ENCODE measurements around the gene SPDYA. TPM values are rescaled to one million over a fixed set of nuclear protein-coding genes. Genes with fewer than 3 reads are reported as not detected.

SPDYA gene
- total RNA-seq: not detected in 2 replicates

DNA sequence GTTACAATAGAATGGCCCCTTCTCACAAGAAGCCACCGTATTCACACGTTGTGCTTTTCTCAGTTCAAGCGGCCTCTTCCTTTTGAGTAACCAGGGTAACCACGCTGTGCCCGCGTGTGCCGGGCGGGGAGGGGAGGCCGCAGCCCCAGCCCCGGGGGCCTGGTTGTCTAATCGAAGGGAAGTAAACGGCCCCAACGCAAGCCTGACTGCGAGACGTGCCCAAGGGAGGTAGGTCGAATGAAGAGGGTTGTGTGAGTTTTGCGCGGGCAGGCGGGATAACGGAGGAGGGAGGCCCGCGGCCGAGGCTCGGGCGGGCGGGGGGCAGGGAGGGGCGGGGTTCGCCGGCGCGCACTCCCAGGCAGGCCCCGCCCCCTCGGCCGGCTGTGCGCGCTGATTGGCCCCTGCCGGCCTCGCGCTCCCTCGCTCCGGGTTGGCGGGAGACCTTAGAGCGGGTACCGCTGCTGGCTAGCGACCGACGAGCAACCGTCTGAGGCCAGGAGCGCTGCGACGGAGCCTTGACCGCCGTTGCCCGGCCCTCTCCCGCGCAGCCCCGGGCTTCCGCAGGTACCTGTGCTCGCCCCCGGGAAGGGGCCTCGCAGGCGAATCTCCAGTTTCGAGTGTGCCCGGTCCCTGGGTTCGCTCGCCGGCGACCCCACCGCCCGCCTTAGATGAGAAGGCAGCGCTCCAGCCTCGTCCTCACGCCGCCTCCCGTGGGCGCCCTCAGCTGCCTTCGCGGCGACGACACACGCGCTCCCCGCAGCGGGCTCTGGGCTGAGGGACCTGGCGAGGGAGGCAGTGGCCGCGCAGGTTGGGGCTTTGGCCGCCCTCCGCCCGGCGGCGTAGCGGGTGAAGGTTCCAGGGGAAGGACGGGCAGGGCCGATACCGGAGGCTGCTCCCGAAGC lies at the start of gene SPDYA:
Gene SPDYA (plus strand): TSS at position 451 of the 902 bp plus-strand sequence. CDS start 5,181 bp downstream, outside the sequence.

DNA sequence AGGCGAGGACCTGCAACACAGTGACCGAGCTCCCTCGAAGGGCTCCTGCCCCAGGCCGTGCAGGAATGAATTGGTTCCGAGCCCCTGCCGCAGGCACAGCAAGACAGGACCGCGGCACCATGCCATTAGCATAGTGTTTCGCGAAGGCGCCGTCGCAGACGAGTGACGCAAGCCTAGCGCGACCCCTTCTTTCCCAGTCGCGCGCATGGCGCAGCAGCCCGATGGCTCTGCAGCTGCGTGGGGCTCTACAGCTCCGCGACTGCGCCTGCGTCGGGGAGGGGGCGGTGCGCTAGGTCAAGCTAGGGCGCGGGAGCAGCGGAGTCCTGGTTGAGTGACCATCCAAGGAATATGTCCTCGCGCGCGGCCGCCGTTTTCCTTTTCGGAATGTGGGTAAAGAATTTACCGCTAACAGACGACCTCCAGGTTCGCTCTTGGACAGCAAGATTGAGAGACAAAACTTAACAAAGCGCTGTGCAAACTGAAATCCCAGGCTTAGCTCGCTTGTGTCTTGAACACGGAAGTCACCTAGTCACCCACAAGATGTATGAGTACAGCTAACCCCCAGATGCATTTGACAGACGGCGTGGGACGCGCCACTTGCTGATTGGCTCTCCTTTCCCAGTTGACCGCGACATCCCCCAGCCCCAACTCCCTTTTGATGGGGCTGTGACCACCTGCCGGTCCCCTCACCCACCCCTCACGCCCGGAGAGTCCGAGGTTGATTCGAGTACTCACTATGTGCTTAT lies 59.7 kb downstream of the SPDYA start, which contains the start of gene TRMT61B:
Gene TRMT61B (minus strand): TSS at position 164 of the 746 bp plus-strand sequence. CDS start 32 bp downstream, at position 132.

DNA sequence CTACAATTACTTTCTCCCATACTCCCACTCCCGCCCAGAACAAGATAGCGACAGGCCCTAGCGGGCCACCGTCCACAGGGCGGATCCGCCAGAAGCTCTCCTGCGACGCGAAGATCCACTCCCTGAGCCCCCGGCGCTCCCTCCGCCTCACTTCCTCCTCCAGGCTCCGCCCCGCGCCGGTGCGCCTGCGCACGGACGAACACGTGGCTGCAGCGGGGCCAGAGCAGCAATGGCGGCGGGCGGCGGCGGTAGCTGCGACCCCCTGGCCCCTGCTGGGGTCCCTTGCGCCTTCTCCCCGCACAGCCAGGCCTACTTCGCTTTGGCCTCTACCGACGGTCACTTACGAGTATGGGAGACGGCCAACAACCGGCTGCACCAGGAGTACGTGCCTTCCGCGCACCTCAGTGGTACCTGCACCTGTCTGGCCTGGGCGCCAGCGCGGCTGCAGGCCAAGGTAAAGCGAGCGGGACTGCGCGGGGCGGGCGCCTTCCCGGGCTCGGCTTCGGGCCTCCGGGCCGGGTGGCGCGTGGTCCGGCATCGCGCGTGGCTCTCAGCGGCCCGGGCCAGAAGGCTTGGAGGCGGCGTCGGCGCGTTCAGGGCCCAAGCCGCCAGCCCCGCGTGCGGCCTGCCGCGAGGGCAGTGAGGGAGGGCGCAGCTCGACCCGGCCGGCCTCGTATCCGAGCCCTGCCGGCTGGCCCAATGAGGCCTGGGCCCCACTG lies 84.0 kb downstream of the SPDYA start, which contains the start of gene WDR43:
Gene WDR43 (plus strand): TSS at position 198 of the 719 bp plus-strand sequence. CDS start 32 bp downstream, at position 230.

Other genes starting within 250 kb of the SPDYA start
- 79.5 and 83.0 TPM in 2 replicates for gene PPP1CB, start 59.0 kb upstream of the SPDYA start, total RNA-seq
- gene TRMT61B, start 59.5 kb downstream of the SPDYA start, total RNA-seq: 6.8 and 12.7 TPM in 2 replicates
- gene WDR43, start 83.8 kb downstream of the SPDYA start, total RNA-seq: 27.1 and 48.9 TPM in 2 replicates
- not detected in 2 replicates for gene TOGARAM2, start 170.5 kb downstream of the SPDYA start, total RNA-seq